Body of pancreas (tissue), 4 donors: Measurements from ENCODE around the gene MGAT2. TPM values are rescaled to one million over a fixed set of nuclear protein-coding genes. Genes with fewer than 3 reads are reported as not detected.

Experiments
- ATAC-seq: fragments of 150-250 bp; one replicate; pipeline ENCODE4 v1.9.1; 2016
- DNase-seq, 4 donors: peaks; one replicate each; pipeline ENCODE4 v3.0.0-alpha.2; 2019
- H3K27ac ChIP-seq, 4 donors: fragments of 200-600 bp; sonication (generic); 1 replicate in 3 of 4; 2 replicates in 1 of 4; pipeline versions ENCODE4 v1.5.1 to v1.6.1; 2016 to 2019; ENCODE audit warnings: mild to moderate bottlenecking in 1 of 4, mixed read lengths in 1 of 4, moderate library complexity in 1 of 4
- H3K27me3 ChIP-seq, 2 donors: fragments of 200-600 bp; sonication (generic); one replicate each; pipeline ENCODE4 v1.6.0; 2016; ENCODE audit warnings: mild to moderate bottlenecking in 1 of 2
- H3K36me3 ChIP-seq, 2 donors: fragments of 200-600 bp; sonication (generic); replicated peaks in 1 of 2; 2 replicates each; pipeline ENCODE4 v1.5.1; 2016; ENCODE audit warnings: low read depth in 2 of 2; ENCODE audit not compliant: insufficient read depth in 1 of 2
- H3K4me1 ChIP-seq: fragments of 200-600 bp; sonication (generic); one replicate; pipeline ENCODE4 v1.6.0; 2016
- H3K4me3 ChIP-seq, 2 donors: fragments of 200-600 bp; sonication (generic); 1 replicate in 1 of 2; 2 replicates in 1 of 2; pipeline ENCODE4 v1.5.1; 2016 to 2019
- H3K9me3 ChIP-seq, 3 donors: fragments of 200-600 bp; sonication (generic); 1 replicate in 2 of 3; 2 replicates in 1 of 3; pipeline ENCODE4 v1.5.1; 2016
- CTCF ChIP-seq, 7 experiments: fragments of 450-650 bp in 4 of 7; fragments of 200-600 bp in 3 of 7; sonication (generic) in 3 of 7; IDR thresholded peaks; one replicate each; pipeline ENCODE4 v1.5.1; 2016 to 2019; ENCODE audit warnings: antibody characterized with exemption in 7 of 7
- POLR2A ChIP-seq, 3 donors: fragments of 450-650 bp; IDR thresholded peaks; one replicate each; pipeline ENCODE4 v1.6.1; 2016; ENCODE audit warnings: antibody characterized with exemption in 3 of 3, mild to moderate bottlenecking in 2 of 3
- WGBS, 2 donors: methylation state at CpG; one replicate each; pipeline ENCODE4 v1.1.5; 2017; 5-methylcytosine and 5-hydroxymethylcytosine counted together
- intact Hi-C: fragments of 100-400 bp; cut with DNase I; formaldehyde crosslinking; loops from one replicate; pipeline ENCODE4 v1.15.1; 2023
- total RNA-seq, 2 donors: library from RNA; depleted of rRNA; stranded (reverse); fragments of >200 nt; gene quantifications; one replicate each; pipeline ENCODE4 v1.1.0, GENCODE V29; 2016

Gene MGAT2
- 10 to 100 TPM; 27.5 to 37.6 TPM for total RNA-seq

- ATAC-seq (peak; percentile 98), DNase-seq (peak; percentile 98 to 99 (median 98))
- Histone ChIP-seq H3K4me1 (peaks cover 43% of the 10 kb centered on the region), H3K27me3 (no peaks in the 10 kb centered on the region), H3K36me3 (peaks cover 0 to 6% of the 10 kb centered on the region in 2 donors), H3K27ac (peak within 1 kb of the TSS; percentile 83 to 98 (median 94)), H3K9me3 (no peaks in the 10 kb centered on the region), H3K4me3 (peak within 1 kb of the TSS; percentile 66 to 77)
- TF ChIP-seq POLR2A (IDR thresholded peaks at IDR 0.05) (peak; percentile 93 to 98 (median 98)), CTCF (IDR thresholded peaks at IDR 0.05) (peak in 4 of 7 experiments; percentile 13 to 43 (median 36))
- WGBS, 2 donors: 0% methylated on average over 41 to 84 of the region's 85 CpGs
- intact Hi-C loops: no loop called here
These were observed at the start of gene MGAT2, which contains the start of gene RPL36AL for GRCh38 chr14:49620182-49621113. Gene MGAT2 (plus strand): TSS chr14:49620799. CDS start chr14:49621269, 470 bp downstream. Gene RPL36AL (minus strand): TSS chr14:49620626. CDS start chr14:49619104, 1,522 bp downstream.

GRCh38 chr14:49574038-49574437 lies 46.6 kb upstream of the MGAT2 start:
- TF ChIP-seq POLR2A (IDR thresholded peaks at IDR 0.05): no peak
- no peak for TF ChIP-seq CTCF (IDR thresholded peaks at IDR 0.05)
- no peak overlapping the region for H3K27ac ChIP-seq
- H3K27me3 ChIP-seq: no peaks in the 10 kb centered on the region
- H3K36me3 ChIP-seq: peaks cover 0 to 2% of the 10 kb centered on the region in 2 donors
- no peaks in the 10 kb centered on the region for H3K9me3 ChIP-seq
- H3K4me1 ChIP-seq: no peaks in the 10 kb centered on the region
- WGBS, 2 donors: 67 to 75% methylated on average over 5 of the region's 5 CpGs
- no peak overlapping the region for H3K4me3 ChIP-seq
- intact Hi-C loops: no loop called here
- DNase-seq (no peak), ATAC-seq (no peak)

GRCh38 chr14:49578141-49578540 lies 42.5 kb upstream of the MGAT2 start:
- H3K9me3 ChIP-seq: no peaks in the 10 kb centered on the region
- TF ChIP-seq CTCF (IDR thresholded peaks at IDR 0.05) (no peak), POLR2A (IDR thresholded peaks at IDR 0.05) (no peak)
- H3K27me3 ChIP-seq: no peaks in the 10 kb centered on the region
- H3K4me3 ChIP-seq: no peak overlapping the region
- ATAC-seq (no peak), DNase-seq (no peak)
- H3K4me1 ChIP-seq: peaks cover 7% of the 10 kb centered on the region
- peaks cover 0 to 2% of the 10 kb centered on the region in 2 donors for H3K36me3 ChIP-seq
- intact Hi-C loops: no loop called here
- H3K27ac ChIP-seq: no peak overlapping the region
- 91 to 100% methylated on average over 1 of the region's 1 CpG for WGBS, 2 donors

GRCh38 chr14:49579841-49580240 lies 40.8 kb upstream of the MGAT2 start:
- 66 to 69% methylated on average over 2 of the region's 2 CpGs for WGBS, 2 donors
- H3K4me3 ChIP-seq: no peak overlapping the region
- peaks cover 24% of the 10 kb centered on the region for H3K4me1 ChIP-seq
- ATAC-seq: no peak
- H3K9me3 ChIP-seq: no peaks in the 10 kb centered on the region
- H3K27me3 ChIP-seq: no peaks in the 10 kb centered on the region
- H3K36me3 ChIP-seq: peaks cover 0 to 2% of the 10 kb centered on the region in 2 donors
- no peak for TF ChIP-seq CTCF (IDR thresholded peaks at IDR 0.05)
- no peak for TF ChIP-seq POLR2A (IDR thresholded peaks at IDR 0.05)
- DNase-seq: no peak
- no peak overlapping the region for H3K27ac ChIP-seq
- intact Hi-C loops: no loop called here
